HG02852 (cell line): Measurements from ENCODE around the gene DNMT3A.

Source experiments
- ATAC-seq: cut with Tn5 transposase; IDR thresholded peaks from one replicate; pipeline ENCODE4 v1.9.1; 2021; ENCODE audit warnings: mild to moderate bottlenecking, moderate library complexity; ENCODE audit not compliant: unreplicated experiment

Gene DNMT3A

GRCh38 chr2:25245141-25245540 lies 96.6 kb downstream of the DNMT3A start:
- no peak for ATAC-seq

GRCh38 chr2:25243995-25244394 lies 97.7 kb downstream of the DNMT3A start:
- ATAC-seq = no peak

- ATAC-seq = no peak
These were observed 100.3 kb downstream of the DNMT3A start for GRCh38 chr2:25241452-25241851.

- no peak for ATAC-seq
These were observed 101.1 kb downstream of the DNMT3A start for GRCh38 chr2:25240636-25241035.

GRCh38 chr2:25238920-25239319 lies 102.8 kb downstream of the DNMT3A start:
- ATAC-seq = no peak

GRCh38 chr2:25237764-25238163 lies 104.0 kb downstream of the DNMT3A start:
- ATAC-seq = no peak

- no peak for ATAC-seq
These were observed 105.0 kb downstream of the DNMT3A start for GRCh38 chr2:25236736-25237135.

- ATAC-seq = no peak
These were observed 107.0 kb downstream of the DNMT3A start for GRCh38 chr2:25234738-25235137.

- no peak for ATAC-seq
These were observed 107.7 kb downstream of the DNMT3A start for GRCh38 chr2:25233916-25234605.

- no peak for ATAC-seq
These were observed 109.4 kb downstream of the DNMT3A start for GRCh38 chr2:25232248-25232825.

- ATAC-seq = no peak
These were observed 110.8 kb downstream of the DNMT3A start for GRCh38 chr2:25230948-25231311.

- no peak for ATAC-seq
These were observed 111.4 kb downstream of the DNMT3A start for GRCh38 chr2:25230198-25230947.

- no peak for ATAC-seq
These were observed 112.2 kb downstream of the DNMT3A start for GRCh38 chr2:25229279-25230197.

GRCh38 chr2:25228848-25229278 lies 112.9 kb downstream of the DNMT3A start:
- no peak for ATAC-seq

- no peak for ATAC-seq
These were observed 114.1 kb downstream of the DNMT3A start for GRCh38 chr2:25227576-25227975.

GRCh38 chr2:25226827-25227226 lies 114.9 kb downstream of the DNMT3A start:
- peak; percentile 8 for ATAC-seq

GRCh38 chr2:25222477-25223121 lies 119.1 kb downstream of the DNMT3A start:
- no peak for ATAC-seq

GRCh38 chr2:25221579-25221978 lies 120.1 kb downstream of the DNMT3A start:
- no peak for ATAC-seq

GRCh38 chr2:25220313-25220712 lies 121.4 kb downstream of the DNMT3A start:
- ATAC-seq = no peak

- no peak for ATAC-seq
These were observed 122.1 kb downstream of the DNMT3A start for GRCh38 chr2:25219621-25220020.

GRCh38 chr2:25218100-25218499 lies 123.6 kb downstream of the DNMT3A start:
- ATAC-seq = no peak
